Fibroblast of pulmonary artery (primary cell): ENCODE results near the gene VAMP7.
A peak's percentile ranks its signal among the peaks of the same experiment; 100 is the strongest.

Experiments
- DNase-seq: peaks from one replicate; pipeline ENCODE4 v3.0.0-alpha.2; 2010; ENCODE audit warnings: low read depth
- H3K4me3 ChIP-seq: replicated peaks from 2 replicates; pipeline ENCODE4 v1.5.1; 2011; ENCODE audit warnings: low read depth, mild to moderate bottlenecking, control low read depth, low read length, moderate library complexity
- CTCF ChIP-seq: IDR thresholded peaks from 2 replicates; pipeline ENCODE4 v1.5.1; 2011; ENCODE audit warnings: mild to moderate bottlenecking, control low read depth, low read length, inconsistent platforms; ENCODE audit errors: missing control alignments

Gene VAMP7

GRCh38 chrX:155870958-155871357 lies 10.2 kb upstream of the VAMP7 start:
- no peak for TF ChIP-seq CTCF
- no peak overlapping the region for H3K4me3 ChIP-seq
- no peak for DNase-seq

GRCh38 chrX:155871934-155872333 lies 9.2 kb upstream of the VAMP7 start:
- no peak for TF ChIP-seq CTCF
- no peak for DNase-seq
- no peak overlapping the region for H3K4me3 ChIP-seq

GRCh38 chrX:155873188-155873587 lies 8.0 kb upstream of the VAMP7 start:
- DNase-seq: no peak
- no peak overlapping the region for H3K4me3 ChIP-seq
- no peak for TF ChIP-seq CTCF

- peak overlapping the region; percentile 36 for H3K4me3 ChIP-seq
- no peak for DNase-seq
- TF ChIP-seq CTCF: no peak
These were observed 6.4 kb upstream of the VAMP7 start for GRCh38 chrX:155874571-155875244.

GRCh38 chrX:155876704-155877103 lies 4.4 kb upstream of the VAMP7 start:
- DNase-seq: no peak
- no peak for TF ChIP-seq CTCF

GRCh38 chrX:155877288-155877687 lies 3.9 kb upstream of the VAMP7 start:
- no peak for TF ChIP-seq CTCF
- DNase-seq: no peak
- no peak overlapping the region for H3K4me3 ChIP-seq

More at GRCh38 chrX:155876704-155877103, 4.4 kb upstream of the VAMP7 start:
- H3K4me3 ChIP-seq: no peak overlapping the region

- DNase-seq: no peak
- TF ChIP-seq CTCF: no peak
- peak overlapping the region; percentile 79 for H3K4me3 ChIP-seq
These were observed 473 bp upstream of the VAMP7 start for GRCh38 chrX:155880586-155881157.
